Pancreas (tissue), 10 donors: ENCODE results near the gene PARVG. TPM values are rescaled to one million over a fixed set of nuclear protein-coding genes. Genes with fewer than 3 reads are reported as not detected.

Experiments used
- ATAC-seq, 4 donors: fragments of 200-7000 bp; cut with Tn5 transposase; one replicate each; pipeline versions ENCODE4 v1.8.0 to v1.9.1; 2020; ENCODE audit warnings: mild to moderate bottlenecking in 4 of 4, moderate library complexity in 4 of 4
- DNase-seq, 6 donors: peaks; one replicate each; pipeline ENCODE4 v3.0.0-alpha.2; 2020
- FAIRE-seq: peaks from 2 replicates; lab custom pipeline; 2012; peaks lifted over from hg19 to GRCh38; lab: Jason Lieb, UNC
- H3K27ac ChIP-seq, 4 donors: fragments of 200-600 bp; sonication (generic); 1 replicate in 3 of 4; 2 replicates in 1 of 4; pipeline versions ENCODE4 v1.5.0 to v1.8.0; 2020
- H3K27me3 ChIP-seq, 4 donors: fragments of 200-600 bp; one replicate each; pipeline ENCODE4 v1.8.0; 2021
- H3K36me3 ChIP-seq, 3 donors: fragments of 200-600 bp; sonication (generic) in 1 of 3; one replicate each; pipeline versions ENCODE4 v1.5.0 to v1.8.0; 2020 to 2021
- H3K4me1 ChIP-seq, 3 donors: fragments of 200-600 bp; one replicate each; pipeline ENCODE4 v1.8.0; 2021
- H3K4me3 ChIP-seq, 4 donors: fragments of 200-600 bp; sonication (generic) in 2 of 4; one replicate each; pipeline versions ENCODE4 v1.5.0 to v1.8.0; 2020 to 2021
- H3K9me3 ChIP-seq, 4 donors: fragments of 200-600 bp; one replicate each; pipeline ENCODE4 v1.8.0; 2021
- WGBS, 2 donors: extraction: QIAGEN DNeasy Blood & Tissue Kit; methylation state at CpG; one replicate each; pipeline ENCODE4 v1.1.7; 2013; 5-methylcytosine and 5-hydroxymethylcytosine counted together
- intact Hi-C, 3 donors: fragments of 100-400 bp; cut with DNase I; formaldehyde crosslinking; loops; one replicate each; pipeline versions ENCODE4 v1.11.1 to v1.14.2; 2022
- polyA plus RNA-seq, 2 donors: library from polyadenylated mRNA; stranded (reverse); fragments of 200-250 nt; gene quantifications; one replicate each; pipeline ENCODE4 v1.2.3, GENCODE V29; 2013
- total RNA-seq, 6 donors: library from RNA; stranded (reverse); fragmentation: NEBNext Ultra II Directional in 4 of 6; extraction: Animal tissue kit (Norgen Biotek cat#: 25700) in 4 of 6; gene quantifications; one replicate each; pipeline versions ENCODE4 v1.2.1 to v1.2.4, GENCODE V29; 2021 to 2023
- TF ChIP-seq, protein P1 (sequence below), 4 donors: fragments of 200-600 bp; sonication (generic) in 3 of 4; IDR thresholded peaks; one replicate each; pipeline versions ENCODE4 v1.5.0 to v1.8.0; 2021; ENCODE audit warnings: antibody characterized with exemption in 4 of 4
- donor health status: healthy with polysubstance abuse.
- donor health status: DM: no; HTN: no; CAD: no; lungs with moderate emphysema.
- donor health status: DM: no; HTN: no; CAD: no.
- donor health status: control.
- donor health status: control.
- donor health status: Bipolar disorder and iron deficiency.
- donor health status: DM: yes; HTN: yes; CAD: no.
- donor health status: DM: no; HTN: no; CAD: no.
- donor health status: DM: no; HTN: no; CAD: no.
- donor health status: DM: yes; HTN: yes; CAD: no.

Gene PARVG
- total and polyA plus RNA-seq, 8 donors: 1.1 to 17.0 (median 3.2) TPM

DNA sequence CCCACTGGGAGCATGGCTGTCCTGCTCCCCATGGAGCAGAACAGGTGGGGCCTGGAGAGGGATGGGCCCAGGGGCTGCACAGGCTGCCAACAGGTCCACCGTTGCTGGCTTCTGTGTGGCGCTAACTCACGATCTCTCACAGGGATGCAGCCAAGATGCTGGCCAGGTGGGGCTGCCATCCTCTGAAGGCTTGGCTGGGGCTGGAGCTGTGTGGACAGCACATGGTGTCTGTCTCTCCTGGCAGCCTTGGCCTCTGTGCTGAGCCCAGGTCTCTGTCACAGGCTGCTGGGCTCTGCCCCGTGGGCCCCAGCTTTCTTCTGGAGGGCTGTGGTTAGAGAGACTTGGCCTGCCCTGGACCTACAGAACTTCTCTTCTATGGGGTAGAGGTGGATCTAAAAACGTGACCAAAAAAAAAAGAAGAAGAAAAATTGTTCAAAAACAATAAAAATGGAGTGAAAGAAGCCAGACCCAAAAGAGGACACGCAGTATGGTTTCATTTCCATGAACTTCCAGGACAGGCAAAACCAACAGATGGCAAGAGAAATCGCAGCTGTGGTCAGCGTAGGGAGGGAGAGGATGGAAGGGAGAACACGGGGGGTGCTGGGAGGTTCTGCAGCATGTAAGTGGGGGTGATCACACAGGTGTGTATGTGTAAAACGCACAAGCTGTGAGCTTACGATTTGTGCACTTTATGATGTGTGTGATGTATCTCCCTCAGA lies 12.2 kb downstream of the PARVG start:
- Histone ChIP-seq H3K27ac (no peak overlapping the region), H3K27me3 (no peaks in the 10 kb centered on the region), H3K36me3 (no peaks in the 10 kb centered on the region), H3K9me3 (no peaks in the 10 kb centered on the region), H3K4me3 (no peak overlapping the region), H3K4me1 (no peaks in the 10 kb centered on the region)
- intact Hi-C loops: no loop called here
- TF ChIP-seq, protein P1, sequence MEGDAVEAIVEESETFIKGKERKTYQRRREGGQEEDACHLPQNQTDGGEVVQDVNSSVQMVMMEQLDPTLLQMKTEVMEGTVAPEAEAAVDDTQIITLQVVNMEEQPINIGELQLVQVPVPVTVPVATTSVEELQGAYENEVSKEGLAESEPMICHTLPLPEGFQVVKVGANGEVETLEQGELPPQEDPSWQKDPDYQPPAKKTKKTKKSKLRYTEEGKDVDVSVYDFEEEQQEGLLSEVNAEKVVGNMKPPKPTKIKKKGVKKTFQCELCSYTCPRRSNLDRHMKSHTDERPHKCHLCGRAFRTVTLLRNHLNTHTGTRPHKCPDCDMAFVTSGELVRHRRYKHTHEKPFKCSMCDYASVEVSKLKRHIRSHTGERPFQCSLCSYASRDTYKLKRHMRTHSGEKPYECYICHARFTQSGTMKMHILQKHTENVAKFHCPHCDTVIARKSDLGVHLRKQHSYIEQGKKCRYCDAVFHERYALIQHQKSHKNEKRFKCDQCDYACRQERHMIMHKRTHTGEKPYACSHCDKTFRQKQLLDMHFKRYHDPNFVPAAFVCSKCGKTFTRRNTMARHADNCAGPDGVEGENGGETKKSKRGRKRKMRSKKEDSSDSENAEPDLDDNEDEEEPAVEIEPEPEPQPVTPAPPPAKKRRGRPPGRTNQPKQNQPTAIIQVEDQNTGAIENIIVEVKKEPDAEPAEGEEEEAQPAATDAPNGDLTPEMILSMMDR (IDR thresholded peaks at IDR 0.05): no peak
- ATAC-seq (no peak), FAIRE-seq (no peak), DNase-seq (peak in 1 of 6 donors; percentile 49)
- 56 to 60% methylated on average over 11 of the region's 11 CpGs for WGBS, 2 donors

DNA sequence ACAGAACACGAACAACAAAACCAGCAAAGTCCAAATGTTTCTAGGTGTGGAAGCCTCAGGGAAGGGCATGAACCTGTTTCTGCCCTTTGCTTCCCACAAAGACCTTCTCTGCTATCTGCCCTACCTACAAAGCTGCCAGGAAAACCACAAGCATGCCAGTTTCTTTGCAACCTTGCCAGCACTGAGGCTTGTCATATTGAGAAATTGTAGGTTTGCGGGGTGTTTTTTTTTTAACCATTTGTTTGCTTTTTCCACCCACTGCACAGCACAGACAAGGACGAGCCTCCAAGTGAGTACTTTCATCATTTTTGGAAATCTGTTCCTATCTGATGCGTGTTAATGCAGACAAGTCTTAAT lies 12.8 kb downstream of the PARVG start:
- no peaks in the 10 kb centered on the region for H3K4me1 ChIP-seq
- H3K36me3 ChIP-seq: no peaks in the 10 kb centered on the region
- H3K27me3 ChIP-seq: no peaks in the 10 kb centered on the region
- TF ChIP-seq, protein P1 (IDR thresholded peaks at IDR 0.05): no peak
- no peak for ATAC-seq
- no peak for FAIRE-seq
- no peaks in the 10 kb centered on the region for H3K9me3 ChIP-seq
- H3K27ac ChIP-seq: no peak overlapping the region
- intact Hi-C loops: no loop called here
- no peak for DNase-seq
- no peak overlapping the region for H3K4me3 ChIP-seq
- 28 to 29% methylated on average over 4 of the region's 4 CpGs for WGBS, 2 donors

DNA sequence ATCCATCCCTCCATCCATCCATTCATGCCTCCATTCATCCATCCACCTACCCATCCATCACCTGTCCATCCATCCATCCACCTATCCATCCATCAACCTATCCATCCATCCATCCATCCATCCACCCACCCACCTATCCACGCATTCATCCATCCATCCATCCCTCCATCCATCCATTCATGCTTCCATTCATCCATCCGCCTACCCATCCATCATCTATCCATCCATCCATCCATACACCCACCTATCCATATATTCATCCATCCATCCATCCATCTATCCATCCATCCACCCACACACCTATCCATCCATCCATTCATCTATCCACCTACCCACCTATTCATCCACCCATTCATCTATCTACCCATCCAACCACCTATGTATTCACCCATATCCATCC lies 13.8 kb downstream of the PARVG start:
- no peaks in the 10 kb centered on the region for H3K4me1 ChIP-seq
- FAIRE-seq: no peak
- intact Hi-C loops: no loop called here

DNA sequence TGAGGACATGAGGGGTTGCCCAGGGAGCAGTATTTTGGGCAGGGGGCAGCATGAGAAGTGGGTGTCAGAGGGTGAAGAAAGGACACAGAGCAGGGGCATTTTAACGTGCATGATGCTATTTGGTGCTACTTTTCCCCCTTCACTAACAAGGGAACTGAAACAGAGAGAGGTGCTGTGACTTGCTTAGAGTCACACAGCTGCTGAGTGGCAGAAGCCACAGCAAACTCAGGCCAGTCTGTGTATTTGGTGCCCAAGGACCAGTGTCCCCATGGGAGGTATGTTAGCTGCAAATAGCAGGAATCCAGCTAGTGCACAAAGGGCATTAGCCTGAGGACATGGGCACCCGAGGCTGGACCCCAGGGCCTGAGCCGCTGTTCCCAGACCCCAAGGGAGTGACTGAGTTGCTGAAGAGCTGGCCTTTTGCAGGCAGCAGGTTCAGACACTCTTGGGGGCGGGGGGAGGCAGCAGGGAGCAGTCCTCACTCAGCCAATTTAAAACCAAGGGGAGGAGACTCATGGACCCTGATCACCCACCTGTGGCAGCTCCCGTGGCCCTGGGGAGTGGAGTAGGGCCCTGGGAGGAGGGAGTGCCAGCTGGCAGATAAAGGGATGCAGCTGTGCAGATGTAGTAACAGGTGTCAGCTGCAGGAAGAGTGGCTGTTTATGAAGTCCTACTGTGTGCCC lies 14.6 kb downstream of the PARVG start:
- FAIRE-seq: no peak
- no peak for ATAC-seq
- Histone ChIP-seq H3K27me3 (no peaks in the 10 kb centered on the region), H3K4me1 (no peaks in the 10 kb centered on the region), H3K9me3 (no peaks in the 10 kb centered on the region), H3K36me3 (no peaks in the 10 kb centered on the region), H3K4me3 (no peak overlapping the region), H3K27ac (no peak overlapping the region)
- WGBS, 2 donors: 35% methylated on average over 5 of the region's 5 CpGs
- peak in 1 of 6 donors; percentile 30 for DNase-seq
- intact Hi-C loops: no loop called here
- TF ChIP-seq, protein P1 (IDR thresholded peaks at IDR 0.05): no peak

More for the DNA sequence above, 13.8 kb downstream of the PARVG start:
- WGBS, 2 donors: 74 to 76% methylated on average over 2 of the region's 2 CpGs
- H3K27ac ChIP-seq: no peak overlapping the region
- H3K4me3 ChIP-seq: no peak overlapping the region
- DNase-seq (no peak), ATAC-seq (no peak)
- no peaks in the 10 kb centered on the region for H3K27me3 ChIP-seq
- no peaks in the 10 kb centered on the region for H3K9me3 ChIP-seq
- H3K36me3 ChIP-seq: no peaks in the 10 kb centered on the region
- TF ChIP-seq, protein P1 (IDR thresholded peaks at IDR 0.05): no peak

DNA sequence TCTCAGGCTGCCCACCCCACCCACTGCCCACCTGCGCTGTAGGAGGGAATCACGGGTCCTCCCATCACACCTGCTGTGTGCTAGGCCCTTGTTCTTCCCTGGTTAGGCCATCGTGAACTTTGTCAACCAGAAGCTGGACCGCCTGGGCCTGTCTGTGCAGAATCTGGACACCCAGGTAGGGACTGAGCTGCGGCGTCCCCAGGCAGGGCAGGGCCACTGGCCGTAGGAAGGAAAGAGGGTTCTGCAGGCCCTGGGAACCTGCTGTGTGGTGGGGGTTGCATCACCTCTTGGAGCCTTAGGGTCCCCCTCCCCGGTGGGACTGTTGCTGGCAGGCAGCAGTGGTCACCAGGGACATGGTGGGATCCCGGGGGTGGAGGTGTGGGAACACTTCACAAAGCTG lies 15.5 kb downstream of the PARVG start:
- H3K27me3 ChIP-seq: no peaks in the 10 kb centered on the region
- H3K36me3 ChIP-seq: no peaks in the 10 kb centered on the region
- H3K4me1 ChIP-seq: no peaks in the 10 kb centered on the region
- WGBS, 2 donors: 40 to 42% methylated on average over 8 to 9 of the region's 9 CpGs
- ATAC-seq (no peak), FAIRE-seq (no peak), DNase-seq (peak in 1 of 6 donors; percentile 26)
- no peak overlapping the region for H3K27ac ChIP-seq
- no peaks in the 10 kb centered on the region for H3K9me3 ChIP-seq
- TF ChIP-seq, protein P1 (IDR thresholded peaks at IDR 0.05): no peak
- intact Hi-C loops: no loop called here
- H3K4me3 ChIP-seq: no peak overlapping the region
